Psoas muscle (tissue), 8 donors: Measurements from ENCODE around the gene PTPRD. TPM values are rescaled to one million over a fixed set of nuclear protein-coding genes. Genes with fewer than 3 reads are reported as not detected.

Source experiments
- ATAC-seq, 4 donors: fragments of 200-7000 bp; cut with Tn5 transposase; one replicate each; pipeline ENCODE4 v1.9.1; 2020; ENCODE audit warnings: moderate library complexity in 3 of 4, mild to moderate bottlenecking in 2 of 4
- DNase-seq, 2 donors: peaks; one replicate each; pipeline ENCODE4 v3.0.0-alpha.2; 2020
- H3K27ac ChIP-seq: fragments of 200-600 bp; one replicate; pipeline ENCODE4 v1.8.0; 2022
- H3K27me3 ChIP-seq, 3 donors: fragments of 200-600 bp in 1 of 3; one replicate each; pipeline versions ENCODE4 v1.6.1 to v1.8.0; 2013 to 2022; ENCODE audit warnings: low read length in 2 of 3, mild to moderate bottlenecking in 2 of 3, moderate library complexity in 1 of 3; ENCODE audit not compliant: insufficient read depth in 3 of 3
- H3K36me3 ChIP-seq, 2 donors: fragments of 200-600 bp in 1 of 2; one replicate each; pipeline versions ENCODE4 v1.6.1 to v1.8.0; 2013 to 2022; ENCODE audit warnings: low read depth in 1 of 2, mild to moderate bottlenecking in 1 of 2, moderate library complexity in 1 of 2; ENCODE audit not compliant: insufficient read depth in 1 of 2
- H3K4me1 ChIP-seq: fragments of 200-600 bp; one replicate; pipeline ENCODE4 v1.8.0; 2022
- H3K4me3 ChIP-seq: fragments of 200-600 bp; one replicate; pipeline ENCODE4 v1.8.0; 2022; ENCODE audit warnings: mild to moderate bottlenecking
- H3K9me3 ChIP-seq: fragments of 200-600 bp; one replicate; pipeline ENCODE4 v1.8.0; 2022
- WGBS, 3 donors: extraction: QIAGEN DNeasy Blood & Tissue Kit; methylation state at CpG; one replicate each; pipeline versions ENCODE4 v1.1.6 to v1.1.7; 2013; 5-methylcytosine and 5-hydroxymethylcytosine counted together
- intact Hi-C, 2 donors: fragments of 100-400 bp; cut with DNase I; formaldehyde crosslinking; loops; one replicate each; pipeline versions ENCODE4 v1.11.0 to v1.14.2; 2022
- polyA plus RNA-seq, 3 donors: library from polyadenylated mRNA; stranded (reverse); fragments of 200-250 nt; gene quantifications; one replicate each; pipeline ENCODE4 v1.2.3, GENCODE V29; 2013
- total RNA-seq, 4 donors: library from RNA; stranded (reverse); fragmentation: NEBNext Ultra II Directional in 2 of 4; extraction: Animal tissue kit (Norgen Biotek cat#: 25700) in 2 of 4; gene quantifications; one replicate each; pipeline versions ENCODE4 v1.2.1 to v1.2.4, GENCODE V29; 2021 to 2023
- TF ChIP-seq, protein P1 (sequence below): fragments of 200-600 bp; IDR thresholded peaks from one replicate; pipeline ENCODE4 v1.8.0; 2022; ENCODE audit warnings: antibody characterized with exemption
- donor health status: healthy with polysubstance abuse.
- donor health status: DM: no; HTN: no; CAD: no; lungs with moderate emphysema.
- donor health status: Bipolar disorder and iron deficiency.
- donor health status: healthy.
- donor health status: DM: yes; HTN: yes; CAD: no.
- donor health status: DM: no; HTN: no; CAD: no.
- donor health status: DM: no; HTN: no; CAD: no.
- donor health status: DM: yes; HTN: yes; CAD: no.

Gene PTPRD
- total and polyA plus RNA-seq, 7 donors = 0.44 to 3.1 (median 0.91) TPM

DNA sequence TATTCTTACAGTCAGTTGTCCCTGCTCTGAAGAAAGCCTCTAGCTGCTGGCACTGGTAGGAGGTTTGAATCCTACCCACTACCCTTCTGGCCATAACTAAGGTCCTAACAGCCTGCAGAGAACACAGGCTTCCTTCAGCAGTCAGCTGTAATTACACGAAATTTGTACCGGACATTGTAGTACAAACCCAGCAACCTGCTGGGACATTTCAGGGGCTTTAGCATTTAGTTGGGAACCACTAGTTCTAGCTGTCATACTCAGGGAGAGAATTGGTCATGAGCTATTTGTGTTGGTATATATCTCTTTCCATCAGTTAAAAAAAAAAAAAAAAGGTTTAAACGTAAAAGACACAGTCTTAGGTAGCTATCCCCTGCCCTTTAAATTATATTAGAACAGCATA lies 1743.0 kb downstream of the PTPRD start:
- TF ChIP-seq, protein P1, sequence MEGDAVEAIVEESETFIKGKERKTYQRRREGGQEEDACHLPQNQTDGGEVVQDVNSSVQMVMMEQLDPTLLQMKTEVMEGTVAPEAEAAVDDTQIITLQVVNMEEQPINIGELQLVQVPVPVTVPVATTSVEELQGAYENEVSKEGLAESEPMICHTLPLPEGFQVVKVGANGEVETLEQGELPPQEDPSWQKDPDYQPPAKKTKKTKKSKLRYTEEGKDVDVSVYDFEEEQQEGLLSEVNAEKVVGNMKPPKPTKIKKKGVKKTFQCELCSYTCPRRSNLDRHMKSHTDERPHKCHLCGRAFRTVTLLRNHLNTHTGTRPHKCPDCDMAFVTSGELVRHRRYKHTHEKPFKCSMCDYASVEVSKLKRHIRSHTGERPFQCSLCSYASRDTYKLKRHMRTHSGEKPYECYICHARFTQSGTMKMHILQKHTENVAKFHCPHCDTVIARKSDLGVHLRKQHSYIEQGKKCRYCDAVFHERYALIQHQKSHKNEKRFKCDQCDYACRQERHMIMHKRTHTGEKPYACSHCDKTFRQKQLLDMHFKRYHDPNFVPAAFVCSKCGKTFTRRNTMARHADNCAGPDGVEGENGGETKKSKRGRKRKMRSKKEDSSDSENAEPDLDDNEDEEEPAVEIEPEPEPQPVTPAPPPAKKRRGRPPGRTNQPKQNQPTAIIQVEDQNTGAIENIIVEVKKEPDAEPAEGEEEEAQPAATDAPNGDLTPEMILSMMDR = no peak
- Histone ChIP-seq H3K36me3 (no peaks in the 10 kb centered on the region), H3K9me3 (no peaks in the 10 kb centered on the region), H3K4me3 (no peak overlapping the region), H3K27ac (no peak overlapping the region), H3K27me3 (no peaks in the 10 kb centered on the region), H3K4me1 (no peaks in the 10 kb centered on the region)
- DNase-seq (no peak), ATAC-seq (no peak)
- 57 to 83% (median 77%) methylated on average over 3 of the region's 3 CpGs for WGBS, 3 donors
- intact Hi-C loops = no loop called here

DNA sequence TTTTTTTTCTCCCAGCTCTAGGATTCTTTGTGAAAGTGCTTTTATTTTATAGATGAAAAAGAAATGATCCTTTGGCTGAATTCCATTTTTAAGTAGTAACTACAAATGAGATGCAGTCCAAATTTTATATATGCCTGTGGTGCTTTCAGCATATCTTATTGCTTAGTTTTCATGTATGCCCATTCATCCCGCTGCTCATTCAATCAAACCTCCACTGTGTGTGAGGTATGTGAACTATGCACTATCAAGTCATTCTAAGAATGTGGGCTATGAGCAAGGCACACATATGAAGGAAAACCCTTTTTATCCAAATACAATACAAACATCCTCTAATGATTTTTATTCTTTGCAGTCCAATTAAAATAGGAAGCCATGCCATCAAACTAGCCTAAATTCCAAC lies 1744.2 kb downstream of the PTPRD start:
- WGBS, 3 donors = 95 to 100% (median 96%) methylated on average over 1 of the region's 1 CpG
- intact Hi-C loops = no loop called here
- Histone ChIP-seq H3K9me3 (no peaks in the 10 kb centered on the region), H3K4me1 (no peaks in the 10 kb centered on the region), H3K27ac (no peak overlapping the region), H3K27me3 (no peaks in the 10 kb centered on the region), H3K36me3 (no peaks in the 10 kb centered on the region), H3K4me3 (no peak overlapping the region)
- TF ChIP-seq, protein P1 = no peak
- DNase-seq = no peak
- ATAC-seq = no peak

DNA sequence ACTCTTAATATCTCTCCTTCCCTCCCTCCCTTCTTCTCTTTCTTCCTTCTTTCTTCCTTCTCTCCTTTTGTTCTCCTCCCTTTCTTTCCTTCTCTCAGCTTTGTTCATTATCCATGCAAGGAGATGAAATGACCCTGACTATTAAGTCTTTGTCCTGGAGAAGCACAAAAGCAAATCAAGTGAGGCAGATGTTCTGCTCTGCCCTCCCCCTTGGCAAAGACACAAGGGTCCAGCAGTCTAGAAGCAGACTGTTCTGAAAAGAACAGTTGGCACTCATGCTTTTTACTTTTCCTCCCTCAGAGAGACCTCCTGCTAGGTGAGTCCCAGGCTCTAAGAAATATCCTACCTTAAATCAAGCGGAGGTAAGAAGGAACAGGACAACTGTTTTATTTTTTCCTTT lies 1745.7 kb downstream of the PTPRD start:
- TF ChIP-seq, protein P1 = no peak
- 95 to 100% (median 96%) methylated on average over 1 of the region's 1 CpG for WGBS, 3 donors
- Histone ChIP-seq H3K36me3 (no peaks in the 10 kb centered on the region), H3K4me3 (no peak overlapping the region), H3K4me1 (no peaks in the 10 kb centered on the region), H3K9me3 (no peaks in the 10 kb centered on the region), H3K27ac (no peak overlapping the region), H3K27me3 (no peaks in the 10 kb centered on the region)
- intact Hi-C loops = no loop called here
- ATAC-seq = no peak
- DNase-seq = no peak

DNA sequence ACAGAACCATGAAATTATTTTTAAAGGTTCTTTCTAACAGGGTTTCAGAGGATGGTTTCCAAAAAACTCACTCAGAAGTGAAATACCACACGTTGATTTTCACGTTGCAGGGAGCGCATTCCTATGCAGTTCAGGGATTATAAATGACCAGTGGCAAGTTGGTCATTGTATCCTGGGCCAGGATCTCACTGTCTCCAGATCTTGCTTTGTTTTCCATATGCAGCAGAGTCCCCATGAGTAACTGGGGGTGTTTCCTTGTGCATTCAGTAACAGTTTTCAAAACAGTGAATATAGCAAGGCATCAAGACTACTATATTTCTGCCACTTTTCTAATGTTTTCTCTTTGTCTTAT lies 1748.3 kb downstream of the PTPRD start:
- no peak overlapping the region for H3K27ac ChIP-seq
- H3K27me3 ChIP-seq = no peaks in the 10 kb centered on the region
- no peaks in the 10 kb centered on the region for H3K36me3 ChIP-seq
- no peak overlapping the region for H3K4me3 ChIP-seq
- TF ChIP-seq, protein P1 = no peak
- no peaks in the 10 kb centered on the region for H3K9me3 ChIP-seq
- ATAC-seq (no peak), DNase-seq (no peak)
- H3K4me1 ChIP-seq = no peaks in the 10 kb centered on the region
- 36 to 51% (median 38%) methylated on average over 3 of the region's 3 CpGs for WGBS, 3 donors
- intact Hi-C loops = no loop called here

DNA sequence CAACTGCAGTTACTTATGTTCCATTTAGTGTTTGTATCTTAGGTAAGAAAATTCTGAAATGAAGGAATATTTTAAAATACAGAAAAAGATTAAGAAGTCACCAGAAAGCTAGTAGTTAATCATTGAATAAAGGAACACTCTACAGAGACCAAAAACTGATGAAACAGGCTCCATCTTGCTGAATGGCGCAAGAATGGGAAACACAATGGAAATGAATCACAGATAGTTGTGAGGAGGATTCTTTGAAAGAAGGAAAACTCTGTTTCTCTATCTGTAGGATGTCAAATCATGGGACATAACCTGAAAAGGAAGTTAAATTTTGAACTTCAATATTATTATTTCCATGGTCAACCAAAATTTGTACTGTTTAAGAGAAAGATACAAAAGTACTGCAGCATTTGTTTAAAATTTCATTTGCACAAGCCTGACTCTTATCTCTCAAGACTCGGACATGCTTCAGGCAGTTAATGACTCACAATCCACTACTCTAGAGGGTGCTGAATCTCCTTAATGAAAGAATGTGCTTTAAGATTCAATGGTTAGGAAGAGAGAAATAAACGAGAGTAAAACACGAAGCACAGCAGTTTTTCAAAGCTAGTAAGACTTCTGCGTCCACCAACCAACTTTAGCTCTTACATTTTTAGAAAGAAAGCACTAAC lies 1748.8 kb downstream of the PTPRD start:
- 84 to 87% (median 85%) methylated on average over 5 of the region's 5 CpGs for WGBS, 3 donors
- Histone ChIP-seq H3K27me3 (no peaks in the 10 kb centered on the region), H3K36me3 (no peaks in the 10 kb centered on the region), H3K9me3 (no peaks in the 10 kb centered on the region), H3K4me3 (no peak overlapping the region), H3K4me1 (no peaks in the 10 kb centered on the region), H3K27ac (no peak overlapping the region)
- intact Hi-C loops = no loop called here
- ATAC-seq = no peak
- TF ChIP-seq, protein P1 = no peak
- DNase-seq = no peak
